Central memory CD8-positive, alpha-beta T cell (primary cell): Measurements from ENCODE around the gene DIPK1A.
A peak's percentile ranks its signal among the peaks of the same experiment; 100 is the strongest.

Experiments used
- ATAC-seq: fragments of 150-1000 bp; cut with Tn5 transposase; replicated peaks from 2 replicates; pipeline ENCODE4 v1.10.0; 2022; ENCODE audit warnings: mild to moderate bottlenecking, moderate FRiP score, moderate number of reproducible peaks; ENCODE audit not compliant: poor library complexity, severe bottlenecking; ENCODE audit errors: extremely low read depth
- DNase-seq, 2 donors: peaks; one replicate each; pipeline ENCODE4 v3.0.0; 2021; ENCODE audit warnings: low spot score in 2 of 2
- H3K27ac Mint-ChIP-seq: one replicate; pipeline ENCODE4 v1.8.0; 2022; ENCODE audit warnings: low read depth, mild to moderate bottlenecking, moderate library complexity, mixed read lengths
- H3K27me3 Mint-ChIP-seq: one replicate; pipeline ENCODE4 v1.8.0; 2022; ENCODE audit warnings: mixed read lengths
- H3K36me3 Mint-ChIP-seq: one replicate; pipeline ENCODE4 v1.8.0; 2022; ENCODE audit warnings: mild to moderate bottlenecking, moderate library complexity, mixed read lengths; ENCODE audit not compliant: insufficient read depth
- H3K4me1 Mint-ChIP-seq: one replicate; pipeline ENCODE4 v1.8.0; 2022; ENCODE audit warnings: mixed read lengths
- H3K4me3 Mint-ChIP-seq: one replicate; pipeline ENCODE4 v1.8.0; 2022; ENCODE audit warnings: mild to moderate bottlenecking, moderate library complexity, mixed read lengths
- H3K9me3 Mint-ChIP-seq: one replicate; pipeline ENCODE4 v1.8.0; 2022; ENCODE audit warnings: mixed read lengths

The DIPK1A gene

DNA sequence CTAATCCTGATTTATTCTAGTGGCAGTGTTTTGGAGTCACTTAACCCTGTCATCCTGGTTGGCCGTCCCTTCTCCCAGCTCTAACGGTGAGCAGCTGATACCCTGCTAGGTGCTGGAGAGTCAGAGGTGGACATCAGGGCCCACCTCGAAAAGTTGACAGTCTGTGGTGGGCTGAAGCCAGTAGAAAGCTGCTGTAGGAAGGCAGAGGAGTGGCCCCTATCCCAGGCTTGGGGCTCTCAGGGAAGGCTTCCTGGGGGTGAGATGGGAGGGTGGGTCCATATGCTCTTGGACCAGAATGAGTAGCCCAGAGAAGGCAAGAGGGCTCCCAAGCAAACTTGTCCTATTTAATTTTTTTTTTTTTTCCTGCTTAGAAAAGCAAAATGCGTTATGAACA lies 129.9 kb downstream of the DIPK1A start:
- H3K27ac Mint-ChIP-seq, result peak overlapping the region; percentile 97
- peaks cover 47% of the 10 kb centered on the region for H3K4me1 Mint-ChIP-seq
- no peak for ATAC-seq
- no peaks in the 10 kb centered on the region for H3K27me3 Mint-ChIP-seq
- H3K4me3 Mint-ChIP-seq, result peak overlapping the region; percentile 97
- H3K36me3 Mint-ChIP-seq, result peaks cover 50% of the 10 kb centered on the region
- H3K9me3 Mint-ChIP-seq, result no peaks in the 10 kb centered on the region
- no peak for DNase-seq

GRCh38 chr1:92826792-92827191 lies 134.5 kb downstream of the DIPK1A start:
- no peaks in the 10 kb centered on the region for H3K27me3 Mint-ChIP-seq
- H3K4me1 Mint-ChIP-seq, result peaks cover 1% of the 10 kb centered on the region
- H3K27ac Mint-ChIP-seq, result no peak overlapping the region
- no peaks in the 10 kb centered on the region for H3K9me3 Mint-ChIP-seq
- ATAC-seq (no peak), DNase-seq (no peak)
- H3K4me3 Mint-ChIP-seq, result no peak overlapping the region
- H3K36me3 Mint-ChIP-seq, result peaks cover 10% of the 10 kb centered on the region

- no peak for DNase-seq
- no peak for ATAC-seq
- H3K27me3 Mint-ChIP-seq, result no peaks in the 10 kb centered on the region
- no peaks in the 10 kb centered on the region for H3K4me1 Mint-ChIP-seq
- H3K36me3 Mint-ChIP-seq, result no peaks in the 10 kb centered on the region
- no peaks in the 10 kb centered on the region for H3K9me3 Mint-ChIP-seq
- H3K4me3 Mint-ChIP-seq, result no peak overlapping the region
- H3K27ac Mint-ChIP-seq, result no peak overlapping the region
Observed at GRCh38 chr1:92822879-92823278, 138.4 kb downstream of the DIPK1A start.

DNA sequence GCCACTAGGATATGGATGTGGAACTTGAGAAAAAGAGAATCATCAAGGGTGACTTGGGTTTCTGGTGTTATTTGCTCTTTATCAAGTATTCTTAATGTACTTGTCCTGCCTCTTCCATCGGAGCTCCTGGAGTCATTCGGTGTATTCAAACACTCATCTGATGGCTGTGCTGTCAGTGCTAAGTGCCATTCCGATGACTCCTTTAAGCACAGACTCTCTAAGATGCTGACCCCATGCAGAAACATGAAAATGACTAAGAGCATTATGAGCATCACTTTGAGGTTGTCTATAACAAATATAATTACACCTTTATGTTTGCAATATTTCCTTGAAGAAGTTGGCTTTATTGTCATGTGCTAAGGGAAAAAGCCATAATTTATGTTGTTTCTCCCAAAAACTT lies 140.7 kb downstream of the DIPK1A start:
- no peak for DNase-seq
- Mint-ChIP-seq H3K4me3 (no peak overlapping the region), H3K9me3 (no peaks in the 10 kb centered on the region), H3K36me3 (no peaks in the 10 kb centered on the region), H3K27me3 (no peaks in the 10 kb centered on the region), H3K27ac (no peak overlapping the region), H3K4me1 (no peaks in the 10 kb centered on the region)
- ATAC-seq, result no peak

GRCh38 chr1:92820024-92820423 lies 141.2 kb downstream of the DIPK1A start:
- Mint-ChIP-seq H3K27ac (no peak overlapping the region), H3K9me3 (no peaks in the 10 kb centered on the region), H3K4me1 (no peaks in the 10 kb centered on the region), H3K4me3 (no peak overlapping the region), H3K27me3 (no peaks in the 10 kb centered on the region), H3K36me3 (no peaks in the 10 kb centered on the region)
- ATAC-seq, result no peak
- no peak for DNase-seq

- ATAC-seq (peak; percentile 40), DNase-seq (no peak)
- no peaks in the 10 kb centered on the region for H3K4me1 Mint-ChIP-seq
- no peaks in the 10 kb centered on the region for H3K27me3 Mint-ChIP-seq
- H3K9me3 Mint-ChIP-seq, result no peaks in the 10 kb centered on the region
- no peak overlapping the region for H3K4me3 Mint-ChIP-seq
- no peaks in the 10 kb centered on the region for H3K36me3 Mint-ChIP-seq
- no peak overlapping the region for H3K27ac Mint-ChIP-seq
Observed at GRCh38 chr1:92817986-92818764, 143.1 kb downstream of the DIPK1A start.

DNA sequence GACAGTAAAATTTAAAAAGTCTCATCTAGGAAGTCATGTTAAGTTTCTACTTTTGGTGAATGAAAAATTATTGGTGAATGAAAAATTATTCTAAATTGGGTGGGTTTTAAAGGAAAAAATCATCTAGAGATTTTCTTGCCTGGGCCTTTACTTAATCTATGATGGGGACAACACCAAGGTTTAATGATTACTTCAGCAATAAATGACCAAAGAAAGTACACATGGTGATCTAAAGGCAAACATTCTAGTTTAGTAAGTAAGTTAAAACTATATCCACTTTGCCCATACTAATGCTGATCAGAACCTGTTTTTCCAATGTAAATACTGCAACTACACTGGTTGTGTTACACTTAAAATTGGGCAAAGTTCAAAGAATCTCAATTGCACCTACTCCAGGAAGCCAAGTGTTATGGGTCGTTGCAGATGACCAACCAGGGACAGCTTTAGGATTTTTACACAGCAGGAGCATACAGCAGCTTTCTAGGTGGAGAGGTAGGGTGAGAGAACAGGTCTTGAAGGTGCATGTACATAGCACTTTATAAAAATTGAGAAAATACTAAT lies 144.0 kb downstream of the DIPK1A start:
- DNase-seq, result no peak
- no peaks in the 10 kb centered on the region for H3K4me1 Mint-ChIP-seq
- ATAC-seq, result no peak
- no peaks in the 10 kb centered on the region for H3K9me3 Mint-ChIP-seq
- H3K4me3 Mint-ChIP-seq, result no peak overlapping the region
- no peak overlapping the region for H3K27ac Mint-ChIP-seq
- no peaks in the 10 kb centered on the region for H3K27me3 Mint-ChIP-seq
- no peaks in the 10 kb centered on the region for H3K36me3 Mint-ChIP-seq

- Mint-ChIP-seq H3K4me1 (no peaks in the 10 kb centered on the region), H3K9me3 (no peaks in the 10 kb centered on the region), H3K27me3 (peaks cover 3% of the 10 kb centered on the region), H3K4me3 (no peak overlapping the region), H3K36me3 (no peaks in the 10 kb centered on the region), H3K27ac (no peak overlapping the region)
- ATAC-seq (no peak), DNase-seq (no peak)
Observed at GRCh38 chr1:92816732-92817131, 144.5 kb downstream of the DIPK1A start.

DNA sequence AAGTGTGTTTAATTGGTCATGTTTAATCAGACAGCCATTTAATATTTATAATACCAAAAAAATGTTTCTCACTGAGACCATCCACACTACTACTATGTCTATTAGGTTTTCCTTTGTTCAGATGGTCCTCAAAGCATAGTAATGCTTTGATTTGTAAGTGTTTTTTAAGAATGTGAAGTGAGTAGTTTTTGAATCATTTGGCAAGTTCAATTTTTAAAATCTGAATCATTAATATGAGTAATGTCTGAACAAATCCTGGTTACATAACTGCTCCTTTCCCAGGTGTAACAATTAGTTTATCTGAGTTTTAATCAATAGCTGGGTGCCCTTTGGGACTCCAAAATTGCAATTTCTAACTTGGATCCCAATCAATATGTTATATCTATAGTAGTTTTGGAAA lies 152.9 kb downstream of the DIPK1A start:
- Mint-ChIP-seq H3K27me3 (peaks cover 15% of the 10 kb centered on the region), H3K9me3 (no peaks in the 10 kb centered on the region), H3K36me3 (peaks cover 1% of the 10 kb centered on the region), H3K27ac (no peak overlapping the region), H3K4me1 (no peaks in the 10 kb centered on the region), H3K4me3 (no peak overlapping the region)
- ATAC-seq (no peak), DNase-seq (no peak)

GRCh38 chr1:92805216-92805615 lies 156.0 kb downstream of the DIPK1A start:
- no peaks in the 10 kb centered on the region for H3K9me3 Mint-ChIP-seq
- H3K4me1 Mint-ChIP-seq, result no peaks in the 10 kb centered on the region
- H3K27me3 Mint-ChIP-seq, result no peaks in the 10 kb centered on the region
- no peaks in the 10 kb centered on the region for H3K36me3 Mint-ChIP-seq
- H3K27ac Mint-ChIP-seq, result no peak overlapping the region
- H3K4me3 Mint-ChIP-seq, result no peak overlapping the region
- ATAC-seq (no peak), DNase-seq (no peak)

DNA sequence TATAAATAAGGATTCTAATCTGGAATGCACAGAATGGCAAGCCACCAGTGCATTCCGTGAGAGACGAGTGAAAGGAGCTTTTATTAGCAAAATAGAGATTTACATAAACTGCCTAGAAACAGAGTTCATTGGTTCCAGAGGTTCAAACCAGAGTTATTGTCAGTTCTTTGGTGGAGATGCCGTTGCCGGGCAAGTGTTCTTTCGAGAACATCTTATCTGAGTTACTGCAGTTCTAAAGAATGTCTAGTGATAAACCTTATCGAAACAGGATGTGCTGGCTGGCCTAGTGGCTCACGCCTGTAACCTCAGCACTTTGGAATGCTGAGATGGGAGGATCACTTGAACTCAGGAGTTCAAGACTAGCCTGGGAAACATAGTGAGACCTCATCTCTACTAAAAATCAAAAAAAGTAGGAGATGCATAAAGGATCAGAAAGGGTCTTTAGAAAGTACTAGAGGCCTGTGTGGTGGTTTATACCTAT lies 156.5 kb downstream of the DIPK1A start:
- Mint-ChIP-seq H3K27me3 (no peaks in the 10 kb centered on the region), H3K4me1 (no peaks in the 10 kb centered on the region), H3K4me3 (no peak overlapping the region), H3K36me3 (no peaks in the 10 kb centered on the region), H3K27ac (no peak overlapping the region), H3K9me3 (no peaks in the 10 kb centered on the region)
- ATAC-seq (no peak), DNase-seq (no peak)

DNA sequence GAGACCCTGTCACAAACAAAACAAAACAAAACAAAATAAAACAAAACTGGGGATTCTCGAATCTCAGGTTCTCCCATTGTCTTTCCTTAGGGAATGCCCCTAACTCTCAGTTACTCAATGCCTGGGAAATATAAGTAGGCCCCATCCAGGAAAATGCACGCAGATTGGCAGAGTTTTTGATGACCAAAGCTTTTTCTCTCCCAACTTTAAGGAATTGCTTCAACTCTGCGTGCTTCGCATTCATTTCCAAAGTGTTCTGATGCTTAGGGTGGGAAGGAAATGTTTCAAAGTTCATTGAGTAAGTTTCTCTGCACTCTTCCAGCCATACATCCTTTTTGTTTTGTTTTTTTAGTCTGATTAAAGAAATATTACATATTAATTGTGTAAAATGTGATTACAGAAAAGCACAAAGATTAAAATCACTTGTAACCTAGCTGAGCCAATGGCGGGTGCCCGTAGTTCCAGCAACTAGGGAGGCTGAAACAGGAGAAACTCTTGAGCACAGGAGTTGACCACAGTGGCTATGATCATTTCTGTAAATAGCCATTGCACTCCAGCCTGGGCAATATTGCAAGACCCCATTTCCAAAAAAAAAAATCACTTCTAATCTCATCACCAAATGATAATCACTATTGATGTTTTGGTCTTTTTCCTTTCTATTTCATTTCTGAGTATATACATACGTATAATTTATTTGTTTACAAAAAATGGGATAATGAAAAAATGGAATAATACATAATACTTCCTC lies 157.9 kb downstream of the DIPK1A start:
- no peaks in the 10 kb centered on the region for H3K27me3 Mint-ChIP-seq
- DNase-seq (no peak), ATAC-seq (no peak)
- no peaks in the 10 kb centered on the region for H3K4me1 Mint-ChIP-seq
- H3K27ac Mint-ChIP-seq, result no peak overlapping the region
- no peaks in the 10 kb centered on the region for H3K9me3 Mint-ChIP-seq
- no peaks in the 10 kb centered on the region for H3K36me3 Mint-ChIP-seq
- no peak overlapping the region for H3K4me3 Mint-ChIP-seq

GRCh38 chr1:92797961-92798360 lies 163.3 kb downstream of the DIPK1A start:
- DNase-seq, result no peak
- H3K4me3 Mint-ChIP-seq, result no peak overlapping the region
- H3K4me1 Mint-ChIP-seq, result no peaks in the 10 kb centered on the region
- peaks cover 29% of the 10 kb centered on the region for H3K27me3 Mint-ChIP-seq
- H3K9me3 Mint-ChIP-seq, result no peaks in the 10 kb centered on the region
- H3K36me3 Mint-ChIP-seq, result no peaks in the 10 kb centered on the region
- H3K27ac Mint-ChIP-seq, result no peak overlapping the region
- ATAC-seq, result no peak
